Stimulated activated naive CD8-positive, alpha-beta T cell treated with anti-CD3 and anti-CD28 coated beads, Interleukin-15, amount 100 ng/mL, for 72 hours (primary cell): ENCODE data around the gene VAV3.
"Not testable (repeated sequence)": the region's sequence is repeated elsewhere in the genome, so short reads cannot be mapped to it uniquely, and the experiment has no call there.

Source experiments
- ATAC-seq: fragments of 150-1000 bp; cut with Tn5 transposase; 2 replicates; pipeline ENCODE4 v1.10.0; 2021; ENCODE audit warnings: mild to moderate bottlenecking, moderate library complexity
- DNase-seq, 2 donors: peaks; one replicate each; pipeline ENCODE4 v3.0.0; 2021 to 2022
- H3K27ac Mint-ChIP-seq, 2 donors: one replicate each; pipeline ENCODE4 v1.8.0; 2022; ENCODE audit warnings: mild to moderate bottlenecking in 2 of 2, mixed read lengths in 2 of 2, moderate library complexity in 2 of 2
- H3K27me3 Mint-ChIP-seq: one replicate; pipeline ENCODE4 v1.8.0; 2022; ENCODE audit warnings: mixed read lengths
- H3K4me1 Mint-ChIP-seq: one replicate; pipeline ENCODE4 v1.8.0; 2022; ENCODE audit warnings: mild to moderate bottlenecking, mixed read lengths
- H3K4me3 Mint-ChIP-seq, 2 donors: one replicate each; pipeline ENCODE4 v1.8.0; 2022; ENCODE audit warnings: mild to moderate bottlenecking in 2 of 2, mixed read lengths in 2 of 2, moderate library complexity in 1 of 2
- H3K9me3 Mint-ChIP-seq, 2 donors: one replicate each; pipeline ENCODE4 v1.8.0; 2022; ENCODE audit warnings: mixed read lengths in 2 of 2

VAV3 gene

GRCh38 chr1:107653005-107653404 is 312.0 kb downstream of the VAV3 start:
- Mint-ChIP-seq H3K27ac (peak overlapping the region in 1 of 2 donors; percentile 21), H3K27me3 (no peaks in the 10 kb centered on the region), H3K9me3 (no peaks in the 10 kb centered on the region), H3K4me1 (no peaks in the 10 kb centered on the region), H3K4me3 (no peak overlapping the region)
- ATAC-seq (no peak), DNase-seq (no peak)

- H3K27me3 Mint-ChIP-seq, result not testable (repeated sequence)
These were observed 314.2 kb downstream of the VAV3 start for GRCh38 chr1:107650825-107651224.

GRCh38 chr1:107649023-107649422 is 316.0 kb downstream of the VAV3 start:
- Mint-ChIP-seq H3K27me3 (no peaks in the 10 kb centered on the region), H3K4me1 (no peaks in the 10 kb centered on the region), H3K4me3 (no peak overlapping the region), H3K27ac (no peak overlapping the region), H3K9me3 (no peaks in the 10 kb centered on the region)
- DNase-seq (no peak), ATAC-seq (no peak)

More at GRCh38 chr1:107650825-107651224, 314.2 kb downstream of the VAV3 start:
- DNase-seq, H3K4me1 Mint-ChIP-seq, H3K4me3 Mint-ChIP-seq, ATAC-seq, H3K27ac Mint-ChIP-seq, H3K9me3 Mint-ChIP-seq: not testable (repeated sequence)

- ATAC-seq, result no peak
- DNase-seq, result no peak
- H3K4me1 Mint-ChIP-seq, result no peaks in the 10 kb centered on the region
These were observed 316.9 kb downstream of the VAV3 start for GRCh38 chr1:107648071-107648470.

GRCh38 chr1:107647012-107647411 is 318.0 kb downstream of the VAV3 start:
- no peak for DNase-seq
- Mint-ChIP-seq H3K4me1 (no peaks in the 10 kb centered on the region), H3K9me3 (no peaks in the 10 kb centered on the region), H3K4me3 (no peak overlapping the region), H3K27me3 (no peaks in the 10 kb centered on the region), H3K27ac (no peak overlapping the region)
- ATAC-seq, result no peak

More at GRCh38 chr1:107648071-107648470, 316.9 kb downstream of the VAV3 start:
- no peak overlapping the region for H3K27ac Mint-ChIP-seq
- H3K9me3 Mint-ChIP-seq, result no peaks in the 10 kb centered on the region
- no peaks in the 10 kb centered on the region for H3K27me3 Mint-ChIP-seq
- H3K4me3 Mint-ChIP-seq, result no peak overlapping the region

GRCh38 chr1:107643766-107644165 is 321.2 kb downstream of the VAV3 start:
- no peaks in the 10 kb centered on the region for H3K27me3 Mint-ChIP-seq
- no peak for DNase-seq
- H3K4me3 Mint-ChIP-seq, result no peak overlapping the region
- no peaks in the 10 kb centered on the region for H3K4me1 Mint-ChIP-seq
- no peak overlapping the region for H3K27ac Mint-ChIP-seq
- no peak for ATAC-seq
- H3K9me3 Mint-ChIP-seq, result no peaks in the 10 kb centered on the region

GRCh38 chr1:107640207-107640606 is 324.8 kb downstream of the VAV3 start:
- H3K4me3 Mint-ChIP-seq, result no peak overlapping the region
- ATAC-seq (no peak), DNase-seq (no peak)
- H3K27ac Mint-ChIP-seq, result no peak overlapping the region
- H3K4me1 Mint-ChIP-seq, result no peaks in the 10 kb centered on the region
- H3K9me3 Mint-ChIP-seq, result no peaks in the 10 kb centered on the region
- H3K27me3 Mint-ChIP-seq, result no peaks in the 10 kb centered on the region

- Mint-ChIP-seq H3K4me3 (no peak overlapping the region), H3K4me1 (no peaks in the 10 kb centered on the region), H3K27me3 (no peaks in the 10 kb centered on the region), H3K27ac (no peak overlapping the region), H3K9me3 (no peaks in the 10 kb centered on the region)
- DNase-seq (no peak), ATAC-seq (no peak)
These were observed 327.9 kb downstream of the VAV3 start for GRCh38 chr1:107637101-107637500.

GRCh38 chr1:107633596-107633995 is 331.4 kb downstream of the VAV3 start:
- DNase-seq (no peak), ATAC-seq (no peak)
- no peaks in the 10 kb centered on the region for H3K27me3 Mint-ChIP-seq
- H3K27ac Mint-ChIP-seq, result no peak overlapping the region
- no peaks in the 10 kb centered on the region for H3K9me3 Mint-ChIP-seq
- H3K4me1 Mint-ChIP-seq, result peaks cover 4% of the 10 kb centered on the region
- no peak overlapping the region for H3K4me3 Mint-ChIP-seq

GRCh38 chr1:107626073-107626796 is 338.7 kb downstream of the VAV3 start:
- DNase-seq, result no peak
- no peak for ATAC-seq

GRCh38 chr1:107625405-107626029 is 339.5 kb downstream of the VAV3 start:
- ATAC-seq, result no peak
- Mint-ChIP-seq H3K27me3 (no peaks in the 10 kb centered on the region), H3K4me1 (peaks cover 62% of the 10 kb centered on the region)

More at GRCh38 chr1:107626073-107626796, 338.7 kb downstream of the VAV3 start:
- Mint-ChIP-seq H3K4me1 (peaks cover 55% of the 10 kb centered on the region), H3K9me3 (no peaks in the 10 kb centered on the region), H3K27me3 (no peaks in the 10 kb centered on the region), H3K4me3 (no peak overlapping the region), H3K27ac (no peak overlapping the region)

GRCh38 chr1:107623431-107623830 is 341.5 kb downstream of the VAV3 start:
- ATAC-seq (no peak), DNase-seq (no peak)
- H3K9me3 Mint-ChIP-seq, result no peaks in the 10 kb centered on the region
- peak overlapping the region in 1 of 2 donors; percentile 28 for H3K27ac Mint-ChIP-seq
- H3K27me3 Mint-ChIP-seq, result no peaks in the 10 kb centered on the region
- peaks cover 60% of the 10 kb centered on the region for H3K4me1 Mint-ChIP-seq
- H3K4me3 Mint-ChIP-seq, result peak overlapping the region in 1 of 2 donors; percentile 18

More at GRCh38 chr1:107625405-107626029, 339.5 kb downstream of the VAV3 start:
- no peak for DNase-seq
- Mint-ChIP-seq H3K27ac (no peak overlapping the region), H3K9me3 (no peaks in the 10 kb centered on the region), H3K4me3 (no peak overlapping the region)

- Mint-ChIP-seq H3K27ac (peak overlapping the region in 1 of 2 donors; percentile 15), H3K4me1 (peaks cover 58% of the 10 kb centered on the region), H3K4me3 (peak overlapping the region in 1 of 2 donors; percentile 5), H3K27me3 (no peaks in the 10 kb centered on the region), H3K9me3 (no peaks in the 10 kb centered on the region)
- ATAC-seq (peak; percentile 96), DNase-seq (peak in 1 of 2 donors; percentile 1)
These were observed 342.0 kb downstream of the VAV3 start for GRCh38 chr1:107622966-107623365.

- Mint-ChIP-seq H3K27me3 (no peaks in the 10 kb centered on the region), H3K4me1 (peaks cover 54% of the 10 kb centered on the region), H3K27ac (peak overlapping the region; percentile 15 to 16), H3K9me3 (no peaks in the 10 kb centered on the region), H3K4me3 (peak overlapping the region in 1 of 2 donors; percentile 5)
- ATAC-seq (no peak), DNase-seq (no peak)
These were observed 342.4 kb downstream of the VAV3 start for GRCh38 chr1:107622535-107622934.

- H3K27me3 Mint-ChIP-seq, result no peaks in the 10 kb centered on the region
- H3K4me3 Mint-ChIP-seq, result no peak overlapping the region
- no peak overlapping the region for H3K27ac Mint-ChIP-seq
- peaks cover 0 to 6% of the 10 kb centered on the region in 2 donors for H3K9me3 Mint-ChIP-seq
- no peak for DNase-seq
- H3K4me1 Mint-ChIP-seq, result peaks cover 40% of the 10 kb centered on the region
- ATAC-seq, result no peak
These were observed 344.2 kb downstream of the VAV3 start for GRCh38 chr1:107620753-107621152.

- peaks cover under 1 to 6% of the 10 kb centered on the region in 2 donors for H3K9me3 Mint-ChIP-seq
- H3K27me3 Mint-ChIP-seq, result no peaks in the 10 kb centered on the region
- ATAC-seq, result no peak
- no peak overlapping the region for H3K27ac Mint-ChIP-seq
- peaks cover 33% of the 10 kb centered on the region for H3K4me1 Mint-ChIP-seq
- DNase-seq, result no peak
- no peak overlapping the region for H3K4me3 Mint-ChIP-seq
These were observed 346.4 kb downstream of the VAV3 start for GRCh38 chr1:107618539-107618938.
